Endothelial cell of umbilical vein (primary cell): Measurements from ENCODE around the gene ACBD3. TPM values are rescaled to one million over a fixed set of nuclear protein-coding genes. Genes with fewer than 3 reads are reported as not detected.

Experiments
- BruUV-seq: library from RNA; stranded (reverse); fragments of 400-500 nt; replicated peaks from 2 replicates; lab custom pipeline; 2021; lab: Mats Ljungman, UMichigan
- CTCF ChIA-PET: fragments of 300-600, 350-600 bp; sonication (Branson Sonifier 250); formaldehyde crosslinking; loops from one replicate; lab custom pipeline; 2021; ENCODE audit warnings: antibody characterized with exemption, inconsistent platforms; lab: Charles Lee
- POLR2A ChIA-PET: fragments of 300-600, 350-600 bp; sonication (Branson Sonifier 250); formaldehyde crosslinking; loops from one replicate; lab custom pipeline; 2021; ENCODE audit warnings: antibody characterized with exemption, inconsistent platforms; lab: Charles Lee
- DNase-seq: peaks from one replicate; pipeline ENCODE4 v3.0.0-alpha.2; 2011; ENCODE audit warnings: low read depth, low spot score
- FAIRE-seq: peaks from 2 replicates; lab custom pipeline; 2011; peaks lifted over from hg19 to GRCh38; lab: Jason Lieb, UNC
- H2AFZ ChIP-seq: 2 replicates; pipeline ENCODE4 v1.6.0; 2012; ENCODE audit warnings: low read depth, low read length, control low read depth, inconsistent platforms
- H3K27ac ChIP-seq: 2 replicates; pipeline ENCODE4 v1.5.1; 2011; ENCODE audit warnings: low read depth, mild to moderate bottlenecking, control low read depth, low read length, moderate library complexity; ENCODE audit not compliant: insufficient read depth
- H3K27me3 ChIP-seq, 2 experiments: 2 replicates each; pipeline versions ENCODE4 v1.6.0 to v1.6.1; 2011; ENCODE audit warnings: low read length in 2 of 2, mixed read lengths in 1 of 2; ENCODE audit not compliant: control insufficient read depth in 2 of 2, insufficient read depth in 2 of 2
- H3K36me3 ChIP-seq, 2 experiments: 2 replicates in 1 of 2; 3 replicates in 1 of 2; pipeline ENCODE4 v1.5.1; 2011; ENCODE audit warnings: low read length in 2 of 2, mild to moderate bottlenecking in 1 of 2, moderate library complexity in 1 of 2; ENCODE audit not compliant: control insufficient read depth in 2 of 2, insufficient read depth in 2 of 2; ENCODE audit errors: extremely low read depth in 1 of 2
- H3K4me1 ChIP-seq: 3 replicates; pipeline ENCODE4 v1.5.1; 2011; ENCODE audit warnings: mild to moderate bottlenecking, low read length; ENCODE audit not compliant: control insufficient read depth, insufficient read depth; ENCODE audit errors: extremely low read depth
- H3K4me2 ChIP-seq: 2 replicates; pipeline ENCODE4 v1.6.1; 2011; ENCODE audit warnings: low read length, control low read depth, mixed read lengths; ENCODE audit not compliant: insufficient read depth
- H3K4me3 ChIP-seq, 3 experiments: fragments of 200-600 bp in 1 of 3; sonication (generic), shearing (Covaris generic) in 1 of 3; replicated peaks in 1 of 3; 2 replicates each; pipeline ENCODE4 v1.5.1; 2011 to 2016; ENCODE audit warnings: control low read depth in 3 of 3, low read length in 3 of 3, mild to moderate bottlenecking in 2 of 3, inconsistent platforms in 1 of 3, low read depth in 1 of 3, moderate library complexity in 1 of 3; ENCODE audit not compliant: insufficient read depth in 1 of 3
- H3K79me2 ChIP-seq: 2 replicates; pipeline ENCODE4 v1.6.0; 2012; ENCODE audit warnings: low read length, inconsistent platforms; ENCODE audit not compliant: control insufficient read depth, insufficient read depth
- H3K9ac ChIP-seq: replicated peaks from 2 replicates; pipeline ENCODE3; 2011; ENCODE audit warnings: low read length, control low read depth; ENCODE audit not compliant: insufficient read depth; ENCODE audit errors: extremely low read depth
- H3K9me1 ChIP-seq: replicated peaks from 3 replicates; pipeline ENCODE4 v1.6.0; 2011; ENCODE audit warnings: mild to moderate bottlenecking, low read length; ENCODE audit not compliant: control insufficient read depth, insufficient read depth; ENCODE audit errors: extremely low read depth
- H3K9me3 ChIP-seq: replicated peaks from 2 replicates; pipeline ENCODE4 v1.5.1; 2012; ENCODE audit warnings: low read length, inconsistent platforms; ENCODE audit not compliant: control insufficient read depth, insufficient read depth
- H4K20me1 ChIP-seq: replicated peaks from 2 replicates; pipeline ENCODE3; 2011; ENCODE audit warnings: mild to moderate bottlenecking, low read length; ENCODE audit not compliant: control insufficient read depth, insufficient read depth; ENCODE audit errors: extremely low read depth
- EZH2 ChIP-seq: IDR thresholded peaks from 2 replicates; pipeline ENCODE4 v1.6.1; 2012; ENCODE audit warnings: borderline replicate concordance, low read depth, mild to moderate bottlenecking, moderate library complexity, low read length, inconsistent platforms; ENCODE audit not compliant: severe bottlenecking
- FOS ChIP-seq: IDR thresholded peaks from 2 replicates; pipeline ENCODE4 v1.6.1; 2011; ENCODE audit warnings: mild to moderate bottlenecking, low read length, moderate library complexity, borderline replicate concordance; ENCODE audit not compliant: insufficient read depth
- GATA2 ChIP-seq: IDR thresholded peaks from 2 replicates; pipeline ENCODE4 v1.7.0; 2011; ENCODE audit warnings: low read depth, mild to moderate bottlenecking, moderate library complexity, mixed read lengths, low read length; ENCODE audit not compliant: insufficient read length, insufficient read depth
- JUN ChIP-seq: IDR thresholded peaks from 2 replicates; pipeline ENCODE4 v1.6.1; 2011; ENCODE audit warnings: borderline replicate concordance, low read depth; ENCODE audit not compliant: insufficient read length, insufficient read depth
- MAX ChIP-seq: IDR thresholded peaks from 2 replicates; pipeline ENCODE4 v1.6.1; 2011; ENCODE audit not compliant: insufficient read depth, insufficient read length
- MYC ChIP-seq: IDR thresholded peaks from one replicate; pipeline ENCODE4 v1.6.1; 2011; ENCODE audit warnings: mild to moderate bottlenecking, low read depth, low read length
- POLR2A ChIP-seq: IDR thresholded peaks from 2 replicates; pipeline ENCODE4 v1.6.1; 2012; ENCODE audit warnings: low read depth, mild to moderate bottlenecking, control low read depth, low read length
- POLR2AphosphoS5 ChIP-seq: IDR thresholded peaks from 2 replicates; pipeline ENCODE4 v1.6.1; 2012; ENCODE audit warnings: low read depth, mild to moderate bottlenecking, control low read depth, low read length, moderate library complexity; ENCODE audit not compliant: insufficient read depth
- dilution Hi-C: fragments of 300-500 bp; cut with MboI; formaldehyde crosslinking; loops from one replicate; pipeline ENCODE4 v1.15.0; 2019; ENCODE audit warnings: low sequenced_read_pairs; ENCODE audit not compliant: extremely low pct_ligation_motif_present
- intact Hi-C: fragments of 100-400 bp; cut with micrococcal nuclease; formaldehyde crosslinking; loops from one replicate; pipeline ENCODE4 v1.10.0; 2022
- polyA plus RNA-seq, 4 experiments: library from polyadenylated mRNA; depleted of rRNA in 3 of 4; stranded (reverse) in 3 of 4; unstranded in 1 of 4; fragments of >200 nt; gene quantifications; 2 replicates each; pipeline versions ENCODE4 v1.2.1 to v1.2.3, GENCODE V29; 2011 to 2012; ENCODE audit warnings: missing spikeins in 1 of 4
- total RNA-seq: library from RNA; stranded (reverse); gene quantifications from 2 replicates; pipeline ENCODE4 v1.2.3, GENCODE V29; 2021
- TF ChIP-seq, protein P1 (sequence below), 2 donors: IDR thresholded peaks; 1 replicate in 1 of 2; 2 replicates in 1 of 2; pipeline ENCODE4 v1.5.1; 2011; ENCODE audit warnings: low read length in 2 of 2, mild to moderate bottlenecking in 2 of 2, moderate library complexity in 2 of 2, control low read depth in 1 of 2, inconsistent platforms in 1 of 2, low read depth in 1 of 2; ENCODE audit not compliant: insufficient read depth in 1 of 2; ENCODE audit errors: extremely low read depth in 1 of 2

Gene ACBD3
- total and polyA plus RNA-seq, 2 donors (not counting 3 experiments of a cell fraction or from before 2014, with no cell fraction given) = 12.3 to 36.4 TPM

GRCh38 chr1:226108935-226109828 is 77.4 kb downstream of the ACBD3 start:
- POLR2A ChIA-PET = interaction anchor here (0.6 to 0.7 kb wide), 3 partner anchors 40 to 669 kb away, joined by 3 to 5 read pairs (median 4); no protein-coding TSS in a partner anchor
- Histone ChIP-seq H3K9me1 (no peaks in the 10 kb centered on the region), H3K27me3 (no peaks in the 10 kb centered on the region), H3K4me2 (peak overlapping the region; percentile 80), H3K4me1 (peaks cover 13% of the 10 kb centered on the region), H2AFZ (peak overlapping the region; percentile 98), H4K20me1 (no peaks in the 10 kb centered on the region), H3K79me2 (no peaks in the 10 kb centered on the region), H3K36me3 (no peaks in the 10 kb centered on the region), H3K27ac (peak overlapping the region; percentile 24), H3K9me3 (no peaks in the 10 kb centered on the region), H3K4me3 (peak overlapping the region; percentile 37 to 63 (median 58)), H3K9ac (peak overlapping the region; percentile 29)
- DNase-seq = no peak
- TF ChIP-seq FOS = no peak
- TF ChIP-seq, protein P1, sequence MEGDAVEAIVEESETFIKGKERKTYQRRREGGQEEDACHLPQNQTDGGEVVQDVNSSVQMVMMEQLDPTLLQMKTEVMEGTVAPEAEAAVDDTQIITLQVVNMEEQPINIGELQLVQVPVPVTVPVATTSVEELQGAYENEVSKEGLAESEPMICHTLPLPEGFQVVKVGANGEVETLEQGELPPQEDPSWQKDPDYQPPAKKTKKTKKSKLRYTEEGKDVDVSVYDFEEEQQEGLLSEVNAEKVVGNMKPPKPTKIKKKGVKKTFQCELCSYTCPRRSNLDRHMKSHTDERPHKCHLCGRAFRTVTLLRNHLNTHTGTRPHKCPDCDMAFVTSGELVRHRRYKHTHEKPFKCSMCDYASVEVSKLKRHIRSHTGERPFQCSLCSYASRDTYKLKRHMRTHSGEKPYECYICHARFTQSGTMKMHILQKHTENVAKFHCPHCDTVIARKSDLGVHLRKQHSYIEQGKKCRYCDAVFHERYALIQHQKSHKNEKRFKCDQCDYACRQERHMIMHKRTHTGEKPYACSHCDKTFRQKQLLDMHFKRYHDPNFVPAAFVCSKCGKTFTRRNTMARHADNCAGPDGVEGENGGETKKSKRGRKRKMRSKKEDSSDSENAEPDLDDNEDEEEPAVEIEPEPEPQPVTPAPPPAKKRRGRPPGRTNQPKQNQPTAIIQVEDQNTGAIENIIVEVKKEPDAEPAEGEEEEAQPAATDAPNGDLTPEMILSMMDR (IDR thresholded peaks at IDR 0.05; ENCODE audit: extremely low read depth in 1 of 2, insufficient read depth in 1 of 2, low read depth in 1 of 2, low read length in 2 of 2) = no peak
- no peak for TF ChIP-seq MAX
- TF ChIP-seq POLR2AphosphoS5 = no peak
- no peak for TF ChIP-seq EZH2
- TF ChIP-seq JUN = no peak
- TF ChIP-seq MYC = no peak
- TF ChIP-seq POLR2A = no peak
- TF ChIP-seq GATA2 = no peak
- BruUV-seq = no TSS peak
- CTCF ChIA-PET = interaction anchor here (0.7 to 6.4 kb wide), 8 partner anchors 12 to 46 kb away, joined by 3 to 55 read pairs (median 6); partner anchors contain the start of gene H3-3A
- intact Hi-C loops = loop anchor here (1.0 kb wide), 1 partner anchor 9 kb away; no protein-coding TSS in a partner anchor
- dilution Hi-C loops = no loop called here
- FAIRE-seq = no peak
